ENCODE measurements around the gene CNTNAP2. TPM values are rescaled to one million over a fixed set of nuclear protein-coding genes. Genes with fewer than 3 reads are reported as not detected.

The CNTNAP2 gene
- total and polyA plus RNA-seq, 2 of the 13 experiments (the other 11 are each of a cell fraction or from before 2014, with no cell fraction given) = 0.40 to 0.42 TPM

- TF ChIP-seq RCOR2 (CRISPR knock-in tag; IDR thresholded peaks at IDR 0.05) = no peak
- TF ChIP-seq DPF2 (CRISPR knock-in tag; IDR thresholded peaks at IDR 0.05; ENCODE audit: borderline replicate concordance, low read depth) = no peak
- no peak for TF ChIP-seq FOXC1 (CRISPR knock-in tag; IDR thresholded peaks at IDR 0.05; ENCODE audit: borderline replicate concordance)
- TF ChIP-seq KLF11 (CRISPR knock-in tag; IDR thresholded peaks at IDR 0.05) = no peak
Measured at GRCh38 chr7:146830686-146831085, 714.1 kb downstream of the CNTNAP2 start (continued).

- H3K79me2 ChIP-seq (ENCODE audit: insufficient read depth, low read length) = no peaks in the 10 kb centered on the region
- no peak for DNase-seq (ENCODE audit: low spot score)
- H3K4me2 ChIP-seq (ENCODE audit: low read depth, low read length) = no peak overlapping the region
- no peak for FAIRE-seq
- H3K27ac ChIP-seq (ENCODE audit: extremely low read length, insufficient read depth, low read length) = no peak overlapping the region
- CTCF ChIA-PET (ENCODE audit: low intra/inter-chr PET ratio, low total read pairs) = no interaction called here
- intact Hi-C loops (cut with micrococcal nuclease; ENCODE audit: unreplicated experiment) (no loop called here), in situ Hi-C loops (cut with HindIII; ENCODE audit: extremely low pct_ligation_motif_present, low pct_unique_long_range_greater_than_20kb) (no loop called here)
- no peak overlapping the region for H2AFZ ChIP-seq (ENCODE audit: low read length)
- no peaks in the 10 kb centered on the region for H4K20me1 ChIP-seq (ENCODE audit: insufficient read depth, low read length)
- TF ChIP-seq, protein P1, sequence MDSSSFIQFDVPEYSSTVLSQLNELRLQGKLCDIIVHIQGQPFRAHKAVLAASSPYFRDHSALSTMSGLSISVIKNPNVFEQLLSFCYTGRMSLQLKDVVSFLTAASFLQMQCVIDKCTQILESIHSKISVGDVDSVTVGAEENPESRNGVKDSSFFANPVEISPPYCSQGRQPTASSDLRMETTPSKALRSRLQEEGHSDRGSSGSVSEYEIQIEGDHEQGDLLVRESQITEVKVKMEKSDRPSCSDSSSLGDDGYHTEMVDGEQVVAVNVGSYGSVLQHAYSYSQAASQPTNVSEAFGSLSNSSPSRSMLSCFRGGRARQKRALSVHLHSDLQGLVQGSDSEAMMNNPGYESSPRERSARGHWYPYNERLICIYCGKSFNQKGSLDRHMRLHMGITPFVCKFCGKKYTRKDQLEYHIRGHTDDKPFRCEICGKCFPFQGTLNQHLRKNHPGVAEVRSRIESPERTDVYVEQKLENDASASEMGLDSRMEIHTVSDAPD (CRISPR knock-in tag; IDR thresholded peaks at IDR 0.05) = no peak
- TF ChIP-seq SIX4 (CRISPR knock-in tag; IDR thresholded peaks at IDR 0.05) (no peak), ZFP82 (CRISPR knock-in tag; IDR thresholded peaks at IDR 0.05; ENCODE audit: borderline replicate concordance) (no peak)
- POLR2A ChIA-PET = no interaction called here
- WGBS (ENCODE audit: low lambda C conversion rate) = 1% methylated on average over 2 of the region's 2 CpGs
- H3K4me3 ChIP-seq (replicated peaks in 1 of 3; ENCODE audit: insufficient read depth in 1 of 3, low read depth in 2 of 3, low read length in 3 of 3) = no peak overlapping the region
- H3K36me3 ChIP-seq (replicated peaks in 1 of 2; ENCODE audit: control insufficient read depth in 1 of 2, insufficient read depth in 2 of 2, low read length in 2 of 2) = no peaks in the 10 kb centered on the region
- no TSS peak for BruUV-seq (replicated peaks)
- H3K9ac ChIP-seq (ENCODE audit: insufficient read depth, low read depth, low read length) = no peak overlapping the region
- H3K27me3 ChIP-seq (ENCODE audit: control insufficient read depth in 1 of 2, insufficient read depth in 2 of 2, low read length in 2 of 2) = no peaks in the 10 kb centered on the region
- no peaks in the 10 kb centered on the region for H3K4me1 ChIP-seq (ENCODE audit: insufficient read depth, low read length)
- ATAC-seq = no peak
- peaks cover 79% of the 10 kb centered on the region for H3K9me3 ChIP-seq (ENCODE audit: low read length)
Measured at GRCh38 chr7:146831875-146832274, 715.3 kb downstream of the CNTNAP2 start.
